Liver (tissue), 3 donors: ENCODE measurements around the gene ATP7B.

Experiments used
- ATF3 ChIP-seq: IDR thresholded peaks from 2 replicates; pipeline ENCODE4 v1.6.1; 2016; ENCODE audit warnings: antibody characterized with exemption
- CTCF ChIP-seq: fragments of 150-350 bp; IDR thresholded peaks from 2 replicates; pipeline ENCODE4 v1.5.1; 2017; ENCODE audit warnings: improper control_type of control experiment, low read depth, low read length; ENCODE audit not compliant: missing input control
- EGR1 ChIP-seq, 2 donors: IDR thresholded peaks; 2 replicates each; pipeline ENCODE4 v1.6.1; 2016 to 2018; ENCODE audit warnings: antibody characterized with exemption in 2 of 2, low read depth in 2 of 2
- FOXA1 ChIP-seq: IDR thresholded peaks from 2 replicates; pipeline ENCODE4 v1.6.1; 2016; ENCODE audit warnings: antibody characterized with exemption
- GABPA ChIP-seq, 2 donors: IDR thresholded peaks in 1 of 2; conservative IDR thresholded peaks in 1 of 2; 2 replicates each; pipeline ENCODE4 v1.6.1; 2016; ENCODE audit warnings: antibody characterized with exemption in 2 of 2, mild to moderate bottlenecking in 1 of 2, moderate library complexity in 1 of 2
- HNF4A ChIP-seq, 2 donors: conservative IDR thresholded peaks; 2 replicates each; pipeline ENCODE4 v1.6.1; 2016; ENCODE audit warnings: antibody characterized with exemption in 2 of 2, mild to moderate bottlenecking in 2 of 2
- JUND ChIP-seq, 2 donors: IDR thresholded peaks; 2 replicates each; pipeline ENCODE4 v1.6.1; 2016; ENCODE audit warnings: antibody characterized with exemption in 2 of 2
- RAD21 ChIP-seq, 2 donors: IDR thresholded peaks; 2 replicates each; pipeline ENCODE4 v1.6.1; 2016; ENCODE audit warnings: antibody characterized with exemption in 2 of 2, mild to moderate bottlenecking in 2 of 2
- RXRA ChIP-seq, 2 donors: IDR thresholded peaks; 2 replicates each; pipeline ENCODE4 v1.6.1; 2017 to 2018; ENCODE audit warnings: antibody characterized with exemption in 2 of 2, mild to moderate bottlenecking in 1 of 2
- SP1 ChIP-seq: IDR thresholded peaks from 2 replicates; pipeline ENCODE4 v1.6.1; 2018; ENCODE audit warnings: antibody characterized with exemption, mild to moderate bottlenecking
- TAF1 ChIP-seq: conservative IDR thresholded peaks from 2 replicates; pipeline ENCODE4 v1.6.1; 2016; ENCODE audit warnings: antibody characterized with exemption, mild to moderate bottlenecking
- TF ChIP-seq, protein P1 (sequence below): IDR thresholded peaks from 2 replicates; pipeline ENCODE4 v1.6.1; 2016; ENCODE audit warnings: antibody characterized with exemption, mild to moderate bottlenecking
- TF ChIP-seq, protein P2 (sequence below): IDR thresholded peaks from 2 replicates; pipeline ENCODE4 v1.6.1; 2016; ENCODE audit warnings: antibody characterized with exemption
- TF ChIP-seq, protein P3 (sequence below): IDR thresholded peaks from 2 replicates; pipeline ENCODE4 v1.6.1; 2016; ENCODE audit warnings: antibody characterized with exemption
- donor health status: healthy.
- donor health status: healthy.

DNA sequence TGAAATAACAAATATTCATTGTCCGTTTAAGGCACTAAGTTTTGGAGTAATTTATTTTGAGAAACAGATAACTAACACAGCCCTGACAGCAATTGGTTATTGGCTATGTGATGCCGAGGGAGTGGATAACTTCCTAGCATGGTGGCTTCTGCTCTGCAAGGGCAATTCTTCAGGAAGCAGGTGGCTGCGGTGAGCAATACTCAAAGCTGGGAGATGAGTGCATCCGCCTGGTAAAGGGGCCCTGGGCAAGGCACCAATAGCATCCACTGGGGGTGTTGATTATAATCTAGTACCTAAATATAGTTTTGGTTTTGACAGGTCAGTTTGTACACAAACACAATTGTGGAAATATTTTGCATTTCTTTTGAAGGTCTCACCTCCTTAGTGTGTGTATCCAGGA is 108.5 kb downstream of the ATP7B start:
- TF ChIP-seq SP1 (no peak), CTCF (no peak), GABPA (IDR thresholded peaks at IDR 0.05 in 1 of 2, conservative IDR thresholded peaks at IDR 0.05 in 1 of 2) (no peak), ATF3 (no peak), TAF1 (no peak), RAD21 (IDR thresholded peaks at IDR 0.05) (no peak), JUND (IDR thresholded peaks at IDR 0.05) (no peak), EGR1 (IDR thresholded peaks at IDR 0.05; ENCODE audit: low read depth in 2 of 2) (no peak), HNF4A (conservative IDR thresholded peaks at IDR 0.05) (no peak), RXRA (IDR thresholded peaks at IDR 0.05) (no peak), FOXA1 (no peak)
- TF ChIP-seq, protein P1, sequence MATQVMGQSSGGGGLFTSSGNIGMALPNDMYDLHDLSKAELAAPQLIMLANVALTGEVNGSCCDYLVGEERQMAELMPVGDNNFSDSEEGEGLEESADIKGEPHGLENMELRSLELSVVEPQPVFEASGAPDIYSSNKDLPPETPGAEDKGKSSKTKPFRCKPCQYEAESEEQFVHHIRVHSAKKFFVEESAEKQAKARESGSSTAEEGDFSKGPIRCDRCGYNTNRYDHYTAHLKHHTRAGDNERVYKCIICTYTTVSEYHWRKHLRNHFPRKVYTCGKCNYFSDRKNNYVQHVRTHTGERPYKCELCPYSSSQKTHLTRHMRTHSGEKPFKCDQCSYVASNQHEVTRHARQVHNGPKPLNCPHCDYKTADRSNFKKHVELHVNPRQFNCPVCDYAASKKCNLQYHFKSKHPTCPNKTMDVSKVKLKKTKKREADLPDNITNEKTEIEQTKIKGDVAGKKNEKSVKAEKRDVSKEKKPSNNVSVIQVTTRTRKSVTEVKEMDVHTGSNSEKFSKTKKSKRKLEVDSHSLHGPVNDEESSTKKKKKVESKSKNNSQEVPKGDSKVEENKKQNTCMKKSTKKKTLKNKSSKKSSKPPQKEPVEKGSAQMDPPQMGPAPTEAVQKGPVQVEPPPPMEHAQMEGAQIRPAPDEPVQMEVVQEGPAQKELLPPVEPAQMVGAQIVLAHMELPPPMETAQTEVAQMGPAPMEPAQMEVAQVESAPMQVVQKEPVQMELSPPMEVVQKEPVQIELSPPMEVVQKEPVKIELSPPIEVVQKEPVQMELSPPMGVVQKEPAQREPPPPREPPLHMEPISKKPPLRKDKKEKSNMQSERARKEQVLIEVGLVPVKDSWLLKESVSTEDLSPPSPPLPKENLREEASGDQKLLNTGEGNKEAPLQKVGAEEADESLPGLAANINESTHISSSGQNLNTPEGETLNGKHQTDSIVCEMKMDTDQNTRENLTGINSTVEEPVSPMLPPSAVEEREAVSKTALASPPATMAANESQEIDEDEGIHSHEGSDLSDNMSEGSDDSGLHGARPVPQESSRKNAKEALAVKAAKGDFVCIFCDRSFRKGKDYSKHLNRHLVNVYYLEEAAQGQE = no peak
- TF ChIP-seq, protein P2, sequence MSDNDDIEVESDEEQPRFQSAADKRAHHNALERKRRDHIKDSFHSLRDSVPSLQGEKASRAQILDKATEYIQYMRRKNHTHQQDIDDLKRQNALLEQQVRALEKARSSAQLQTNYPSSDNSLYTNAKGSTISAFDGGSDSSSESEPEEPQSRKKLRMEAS = no peak
- TF ChIP-seq, protein P3, sequence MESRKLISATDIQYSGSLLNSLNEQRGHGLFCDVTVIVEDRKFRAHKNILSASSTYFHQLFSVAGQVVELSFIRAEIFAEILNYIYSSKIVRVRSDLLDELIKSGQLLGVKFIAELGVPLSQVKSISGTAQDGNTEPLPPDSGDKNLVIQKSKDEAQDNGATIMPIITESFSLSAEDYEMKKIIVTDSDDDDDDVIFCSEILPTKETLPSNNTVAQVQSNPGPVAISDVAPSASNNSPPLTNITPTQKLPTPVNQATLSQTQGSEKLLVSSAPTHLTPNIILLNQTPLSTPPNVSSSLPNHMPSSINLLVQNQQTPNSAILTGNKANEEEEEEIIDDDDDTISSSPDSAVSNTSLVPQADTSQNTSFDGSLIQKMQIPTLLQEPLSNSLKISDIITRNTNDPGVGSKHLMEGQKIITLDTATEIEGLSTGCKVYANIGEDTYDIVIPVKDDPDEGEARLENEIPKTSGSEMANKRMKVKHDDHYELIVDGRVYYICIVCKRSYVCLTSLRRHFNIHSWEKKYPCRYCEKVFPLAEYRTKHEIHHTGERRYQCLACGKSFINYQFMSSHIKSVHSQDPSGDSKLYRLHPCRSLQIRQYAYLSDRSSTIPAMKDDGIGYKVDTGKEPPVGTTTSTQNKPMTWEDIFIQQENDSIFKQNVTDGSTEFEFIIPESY = no peak
